SKM-1 (cell line): ENCODE results near the gene EFNA5.

Source experiments
- DNase-seq: peaks from one replicate; lab custom pipeline; 2025; ENCODE audit not compliant: unreplicated experiment; lab: John Stamatoyannopoulos, UW

The EFNA5 gene

GRCh38 chr5:107523029-107523680 lies 147.6 kb downstream of the EFNA5 start:
- no peak for DNase-seq

GRCh38 chr5:107522456-107522855 lies 148.3 kb downstream of the EFNA5 start:
- DNase-seq = no peak

GRCh38 chr5:107519900-107520354 lies 150.8 kb downstream of the EFNA5 start:
- DNase-seq = no peak

DNA sequence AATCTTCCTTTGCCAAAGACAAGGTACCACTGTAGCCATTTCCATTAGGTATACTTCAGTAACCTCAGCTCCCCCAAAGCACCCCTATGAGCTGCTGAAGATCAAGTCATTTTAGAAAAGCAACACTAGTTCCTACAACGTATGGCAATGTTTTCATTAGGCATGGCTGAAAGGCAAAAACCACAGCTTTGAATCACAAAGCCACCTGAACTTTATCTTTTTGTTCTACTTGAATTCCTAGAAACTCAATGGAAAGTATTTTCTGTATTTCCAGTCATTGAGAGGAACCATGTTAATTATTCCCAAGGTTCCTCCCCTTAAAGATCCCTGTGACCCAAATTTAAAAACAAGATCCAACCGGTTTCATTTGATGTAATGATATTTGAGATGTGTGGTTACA lies 152.1 kb downstream of the EFNA5 start:
- no peak for DNase-seq

GRCh38 chr5:107518190-107518589 lies 152.5 kb downstream of the EFNA5 start:
- DNase-seq = no peak

DNA sequence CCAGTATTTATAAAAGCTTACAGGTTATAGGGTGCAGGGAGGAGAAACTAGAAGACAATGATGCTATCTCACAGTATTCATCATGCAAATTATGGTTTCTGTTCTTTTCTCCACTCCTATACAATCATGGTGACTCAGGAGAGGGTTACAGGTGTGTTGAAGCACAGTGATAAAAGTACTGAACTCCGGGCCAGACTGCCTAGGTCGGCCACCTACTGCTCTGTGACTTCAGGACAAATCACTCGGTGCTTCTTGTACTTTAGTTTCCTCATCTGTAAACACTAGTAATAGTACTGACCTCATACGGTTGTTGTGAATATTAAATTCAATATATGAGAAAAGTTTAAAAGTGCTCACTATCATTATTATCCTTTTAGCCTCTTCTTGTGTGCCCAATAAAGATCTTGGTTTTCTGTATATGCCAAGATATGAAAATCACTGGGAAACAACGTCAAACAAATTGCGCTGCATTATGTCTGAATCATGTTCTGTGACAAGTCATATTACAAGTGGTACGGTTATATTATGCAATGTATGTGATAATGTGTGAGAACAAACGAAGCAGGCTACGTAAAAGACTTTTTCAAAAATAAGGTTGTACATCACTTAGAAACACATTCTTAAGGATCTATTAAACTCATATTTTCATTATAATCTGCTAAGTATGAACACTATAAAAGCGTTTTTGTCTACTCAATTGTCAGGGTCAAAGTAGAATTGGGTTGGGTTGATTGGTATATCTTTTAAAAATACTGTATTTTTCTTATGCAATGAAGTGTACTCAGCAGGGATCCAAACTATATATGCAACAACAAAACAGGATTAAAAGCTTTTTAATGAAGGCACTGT lies 153.3 kb downstream of the EFNA5 start:
- DNase-seq = no peak

- no peak for DNase-seq
Measured at GRCh38 chr5:107516452-107517184, 154.1 kb downstream of the EFNA5 start.

- DNase-seq = no peak
Measured at GRCh38 chr5:107515521-107516080, 155.1 kb downstream of the EFNA5 start.

- DNase-seq = no peak
Measured at GRCh38 chr5:107514305-107514704, 156.4 kb downstream of the EFNA5 start.

GRCh38 chr5:107513337-107514085 lies 157.2 kb downstream of the EFNA5 start:
- no peak for DNase-seq

GRCh38 chr5:107512029-107512428 lies 158.7 kb downstream of the EFNA5 start:
- DNase-seq = no peak

- no peak for DNase-seq
Measured at GRCh38 chr5:107510125-107510524, 160.6 kb downstream of the EFNA5 start.

DNA sequence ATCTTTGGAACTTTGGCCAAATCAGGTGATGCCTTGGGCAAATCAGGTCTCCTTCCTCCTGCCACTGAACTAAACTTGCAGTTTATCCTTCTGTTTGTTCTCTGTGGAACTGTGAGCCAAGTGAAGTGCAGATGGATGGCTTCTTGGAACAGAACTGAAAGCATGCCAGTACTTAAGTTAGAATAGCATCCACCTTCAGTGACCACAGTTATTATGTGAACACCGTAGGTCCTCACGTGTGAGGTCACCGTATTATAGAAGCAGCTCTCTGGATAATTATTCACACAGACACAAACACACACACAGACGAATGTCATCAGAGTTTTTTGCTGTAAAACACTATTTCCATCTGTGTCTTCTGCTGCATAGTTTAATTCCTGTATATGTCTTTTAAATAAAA lies 162.6 kb downstream of the EFNA5 start:
- DNase-seq = no peak

GRCh38 chr5:107505763-107506534 lies 164.8 kb downstream of the EFNA5 start:
- no peak for DNase-seq

GRCh38 chr5:107504424-107504823 lies 166.3 kb downstream of the EFNA5 start:
- no peak for DNase-seq

GRCh38 chr5:107502676-107503060 lies 168.1 kb downstream of the EFNA5 start:
- no peak for DNase-seq

DNA sequence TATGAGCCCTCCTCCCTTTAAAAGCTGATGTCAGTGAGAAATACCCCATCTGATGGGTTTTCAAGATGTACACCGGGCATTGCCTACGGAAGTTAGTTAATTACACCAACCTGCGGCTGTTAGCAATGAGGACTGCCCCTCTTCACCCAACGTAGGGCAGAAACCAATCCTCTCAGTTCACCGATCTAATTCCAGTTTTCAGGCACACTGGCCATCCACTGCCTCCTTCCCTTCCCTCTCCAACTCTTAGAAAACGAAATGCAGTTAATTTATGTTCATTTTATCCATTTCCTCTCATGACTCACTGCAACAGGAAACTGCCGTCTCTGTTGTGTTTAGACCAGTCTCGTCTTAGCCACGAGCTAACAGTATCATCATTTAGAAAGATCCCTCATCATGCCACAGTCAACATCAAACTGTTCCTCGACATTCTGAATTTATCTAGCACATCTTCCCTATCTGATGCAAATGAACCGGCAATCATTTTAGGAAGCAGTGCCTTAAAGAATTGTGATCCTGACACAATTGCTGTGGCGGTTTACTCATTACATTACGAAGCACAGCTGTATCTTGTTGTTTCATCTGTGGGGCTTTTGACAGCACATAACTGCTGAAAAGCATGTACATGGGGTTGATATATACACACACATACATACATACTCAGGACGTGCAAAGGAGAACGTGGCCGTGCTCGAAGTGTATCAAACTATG lies 168.6 kb downstream of the EFNA5 start:
- no peak for DNase-seq

DNA sequence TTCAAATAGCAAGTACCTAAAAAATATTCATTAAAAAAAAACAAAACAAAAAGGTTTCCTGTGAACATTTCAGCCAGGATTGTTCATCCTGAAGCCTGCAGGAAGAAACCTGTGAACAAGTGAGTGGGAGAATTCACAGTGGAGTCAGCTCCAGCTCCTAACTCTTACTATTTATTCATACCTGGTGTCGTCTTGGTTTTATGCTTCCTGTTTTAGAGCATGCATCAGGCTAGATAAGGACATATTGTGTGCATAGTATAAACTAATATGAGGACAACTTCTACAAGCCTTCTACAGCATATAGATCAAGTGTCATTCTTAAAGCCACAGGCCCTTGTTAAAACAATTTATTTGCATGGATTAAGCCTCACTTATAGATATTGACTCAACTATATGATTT lies 169.9 kb downstream of the EFNA5 start:
- no peak for DNase-seq

GRCh38 chr5:107500347-107500746 lies 170.4 kb downstream of the EFNA5 start:
- no peak for DNase-seq
